DND-41 (cell line): Measurements from ENCODE around the gene PTGIR.

ENCODE experiments used
- ATAC-seq: fragments of 200-7000 bp; cut with Tn5 transposase; 3 replicates; pipeline ENCODE4 v1.9.1; 2021; ENCODE audit warnings: low read depth; ENCODE audit not compliant: insufficient read depth
- DNase-seq: peaks from one replicate; pipeline ENCODE4 v3.0.0-alpha.2; 2020
- H2AFZ ChIP-seq: 2 replicates; pipeline ENCODE4 v1.6.0; 2012; ENCODE audit warnings: low read depth, low read length
- H3K27ac ChIP-seq: 2 replicates; pipeline ENCODE4 v1.5.1; 2012; ENCODE audit warnings: low read length, inconsistent platforms
- H3K27me3 ChIP-seq: fragments of 200-600 bp; sonication (generic); 2 replicates; pipeline ENCODE4 v1.6.0; 2012; ENCODE audit warnings: low read length, mild to moderate bottlenecking, inconsistent platforms; ENCODE audit not compliant: insufficient read depth, poor library complexity
- H3K36me3 ChIP-seq: 2 replicates; pipeline ENCODE4 v1.5.1; 2012; ENCODE audit warnings: low read length, inconsistent platforms; ENCODE audit not compliant: insufficient read depth
- H3K4me1 ChIP-seq: 2 replicates; pipeline ENCODE4 v1.5.1; 2012; ENCODE audit warnings: mild to moderate bottlenecking, low read length; ENCODE audit not compliant: insufficient read depth
- H3K4me2 ChIP-seq: 2 replicates; pipeline ENCODE4 v1.6.0; 2012; ENCODE audit warnings: mild to moderate bottlenecking, moderate library complexity, low read length, inconsistent platforms; ENCODE audit not compliant: insufficient read depth
- H3K4me3 ChIP-seq, 2 experiments: fragments of 200-600 bp in 1 of 2; shearing (Covaris generic) in 1 of 2; 2 replicates each; pipeline ENCODE4 v1.5.1; 2012 to 2016; ENCODE audit warnings: inconsistent platforms in 2 of 2, low read length in 2 of 2, mild to moderate bottlenecking in 2 of 2, low read depth in 1 of 2, moderate library complexity in 1 of 2
- H3K79me2 ChIP-seq: 2 replicates; pipeline ENCODE4 v1.6.0; 2012; ENCODE audit warnings: low read length, inconsistent platforms; ENCODE audit not compliant: insufficient read depth
- H3K9ac ChIP-seq: 2 replicates; pipeline ENCODE4 v1.6.0; 2012; ENCODE audit warnings: low read depth, mild to moderate bottlenecking, inconsistent platforms, low read length, moderate library complexity
- H3K9me3 ChIP-seq: 2 replicates; pipeline ENCODE4 v1.5.1; 2012; ENCODE audit warnings: low read length, moderate library complexity, mild to moderate bottlenecking, inconsistent platforms; ENCODE audit not compliant: insufficient read depth, severe bottlenecking
- H4K20me1 ChIP-seq: 2 replicates; pipeline ENCODE4 v1.6.0; 2012; ENCODE audit warnings: low read length; ENCODE audit not compliant: insufficient read depth
- CTCF ChIP-seq: IDR thresholded peaks from 2 replicates; pipeline ENCODE4 v1.5.1; 2012; ENCODE audit warnings: borderline replicate concordance, low read length, moderate library complexity, mild to moderate bottlenecking; ENCODE audit not compliant: poor library complexity, severe bottlenecking; ENCODE audit errors: extremely low read depth
- EZH2 ChIP-seq: IDR thresholded peaks from 3 replicates; pipeline ENCODE4 v1.6.1; 2012; ENCODE audit warnings: borderline replicate concordance, low read depth, mild to moderate bottlenecking, moderate library complexity, low read length, inconsistent platforms; ENCODE audit not compliant: severe bottlenecking

The PTGIR gene

GRCh38 chr19:46665072-46665471 is 40.2 kb upstream of the PTGIR start:
- peaks cover 9% of the 10 kb centered on the region; the same call in 1 of the 2 replicates for H4K20me1 ChIP-seq
- no peak overlapping the region for H3K4me2 ChIP-seq
- H3K27ac ChIP-seq: no peak overlapping the region
- H3K27me3 ChIP-seq: peaks cover 7% of the 10 kb centered on the region
- H3K4me3 ChIP-seq: no peak overlapping the region
- DNase-seq (no peak), ATAC-seq (no peak)
- peaks cover 20% of the 10 kb centered on the region for H3K4me1 ChIP-seq
- no peaks in the 10 kb centered on the region for H3K36me3 ChIP-seq
- no peak overlapping the region for H2AFZ ChIP-seq
- no peaks in the 10 kb centered on the region for H3K79me2 ChIP-seq
- no peaks in the 10 kb centered on the region for H3K9me3 ChIP-seq
- H3K9ac ChIP-seq: no peak overlapping the region
- no peak for TF ChIP-seq CTCF
- TF ChIP-seq EZH2: no peak

- peaks cover 22% of the 10 kb centered on the region for H3K27me3 ChIP-seq
- TF ChIP-seq CTCF (peak; percentile 94), EZH2 (no peak)
- H2AFZ ChIP-seq: peak overlapping the region; percentile 51; the same call in 1 of the 2 replicates
- H3K4me3 ChIP-seq: peak overlapping the region; percentile 4 to 54; a peak in 3 of 4 replicates
- peak; percentile 46 for ATAC-seq
- peak overlapping the region; percentile 81 for H3K4me2 ChIP-seq
- H3K9me3 ChIP-seq: no peaks in the 10 kb centered on the region
- peak overlapping the region; percentile 73 for H3K27ac ChIP-seq
- no peaks in the 10 kb centered on the region for H3K36me3 ChIP-seq
- peak overlapping the region; percentile 25 for H3K9ac ChIP-seq
- DNase-seq: peak; percentile 80
- peaks cover 15% of the 10 kb centered on the region; the same call in 1 of the 2 replicates for H4K20me1 ChIP-seq
- no peaks in the 10 kb centered on the region for H3K79me2 ChIP-seq
- peaks cover 30% of the 10 kb centered on the region for H3K4me1 ChIP-seq
Measured at GRCh38 chr19:46661735-46662592, 37.1 kb upstream of the PTGIR start.

- Histone ChIP-seq H3K27me3 (peaks cover 22% of the 10 kb centered on the region), H2AFZ (peak within 1 kb of the TSS; percentile 67), H3K27ac (peak within 1 kb of the TSS; percentile 73), H3K9ac (peak within 1 kb of the TSS; percentile 55), H3K4me2 (peak within 1 kb of the TSS; percentile 98), H3K79me2 (no peaks in the 10 kb centered on the region), H4K20me1 (peaks cover 15% of the 10 kb centered on the region; the same call in 1 of the 2 replicates), H3K9me3 (no peaks in the 10 kb centered on the region), H3K4me3 (peak within 1 kb of the TSS; percentile 28 to 62; a peak in 3 of 4 replicates), H3K36me3 (no peaks in the 10 kb centered on the region), H3K4me1 (peaks cover 30% of the 10 kb centered on the region)
- peak; percentile 100 for DNase-seq
- TF ChIP-seq CTCF: no peak
- TF ChIP-seq EZH2: no peak
- ATAC-seq: peak; percentile 88
Measured at GRCh38 chr19:46661020-46661731, 36.3 kb upstream of the PTGIR start, which contains the start of gene DACT3. Gene DACT3 (minus strand): TSS chr19:46661182. CDS start chr19:46661064, 118 bp downstream.
